Pancreas (tissue), 10 donors: Measurements from ENCODE around the gene SLC19A1. TPM values are rescaled to one million over a fixed set of nuclear protein-coding genes. Genes with fewer than 3 reads are reported as not detected.

Experiments used
- ATAC-seq, 4 donors: fragments of 200-7000 bp; cut with Tn5 transposase; one replicate each; pipeline versions ENCODE4 v1.8.0 to v1.9.1; 2020; ENCODE audit warnings: mild to moderate bottlenecking in 4 of 4, moderate library complexity in 4 of 4
- DNase-seq, 6 donors: peaks; one replicate each; pipeline ENCODE4 v3.0.0-alpha.2; 2020
- FAIRE-seq: peaks from 2 replicates; lab custom pipeline; 2012; peaks lifted over from hg19 to GRCh38; lab: Jason Lieb, UNC
- H3K27ac ChIP-seq, 4 donors: fragments of 200-600 bp; sonication (generic); 1 replicate in 3 of 4; 2 replicates in 1 of 4; pipeline versions ENCODE4 v1.5.0 to v1.8.0; 2020
- H3K27me3 ChIP-seq, 4 donors: fragments of 200-600 bp; one replicate each; pipeline ENCODE4 v1.8.0; 2021
- H3K36me3 ChIP-seq, 3 donors: fragments of 200-600 bp; sonication (generic) in 1 of 3; one replicate each; pipeline versions ENCODE4 v1.5.0 to v1.8.0; 2020 to 2021
- H3K4me1 ChIP-seq, 3 donors: fragments of 200-600 bp; one replicate each; pipeline ENCODE4 v1.8.0; 2021
- H3K4me3 ChIP-seq, 4 donors: fragments of 200-600 bp; sonication (generic) in 2 of 4; one replicate each; pipeline versions ENCODE4 v1.5.0 to v1.8.0; 2020 to 2021
- H3K9me3 ChIP-seq, 4 donors: fragments of 200-600 bp; one replicate each; pipeline ENCODE4 v1.8.0; 2021
- CTCF ChIP-seq, 4 donors: fragments of 200-600 bp; sonication (generic) in 3 of 4; IDR thresholded peaks; one replicate each; pipeline versions ENCODE4 v1.5.0 to v1.8.0; 2021; ENCODE audit warnings: antibody characterized with exemption in 4 of 4
- WGBS, 2 donors: extraction: QIAGEN DNeasy Blood & Tissue Kit; methylation state at CpG; one replicate each; pipeline ENCODE4 v1.1.7; 2013; 5-methylcytosine and 5-hydroxymethylcytosine counted together
- intact Hi-C, 3 donors: fragments of 100-400 bp; cut with DNase I; formaldehyde crosslinking; loops; one replicate each; pipeline versions ENCODE4 v1.11.1 to v1.14.2; 2022
- polyA plus RNA-seq, 2 donors: library from polyadenylated mRNA; stranded (reverse); fragments of 200-250 nt; gene quantifications; one replicate each; pipeline ENCODE4 v1.2.3, GENCODE V29; 2013
- total RNA-seq, 6 donors: library from RNA; stranded (reverse); fragmentation: NEBNext Ultra II Directional in 4 of 6; extraction: Animal tissue kit (Norgen Biotek cat#: 25700) in 4 of 6; gene quantifications; one replicate each; pipeline versions ENCODE4 v1.2.1 to v1.2.4, GENCODE V29; 2021 to 2023
- donor health status: healthy with polysubstance abuse.
- donor health status: DM: no; HTN: no; CAD: no; lungs with moderate emphysema.
- donor health status: DM: no; HTN: no; CAD: no.
- donor health status: control.
- donor health status: control.
- donor health status: Bipolar disorder and iron deficiency.
- donor health status: DM: yes; HTN: yes; CAD: no.
- donor health status: DM: no; HTN: no; CAD: no.
- donor health status: DM: no; HTN: no; CAD: no.
- donor health status: DM: yes; HTN: yes; CAD: no.

The SLC19A1 gene
- total and polyA plus RNA-seq, 8 donors, result 4.4 to 11.2 (median 5.4) TPM

GRCh38 chr21:45487891-45488600 is 54.2 kb downstream of the SLC19A1 start:
- intact Hi-C loops, result no loop called here
- TF ChIP-seq CTCF (IDR thresholded peaks at IDR 0.05), result no peak
- H3K4me1 ChIP-seq, result no peaks in the 10 kb centered on the region
- H3K27me3 ChIP-seq, result no peaks in the 10 kb centered on the region
- H3K4me3 ChIP-seq, result no peak overlapping the region
- DNase-seq (peak in 1 of 6 donors; percentile 44), ATAC-seq (no peak), FAIRE-seq (no peak)
- 67 to 84% methylated on average over 18 of the region's 18 CpGs for WGBS, 2 donors
- H3K36me3 ChIP-seq, result no peaks in the 10 kb centered on the region
- H3K27ac ChIP-seq, result no peak overlapping the region
- no peaks in the 10 kb centered on the region for H3K9me3 ChIP-seq

GRCh38 chr21:45487161-45487806 is 55.0 kb downstream of the SLC19A1 start:
- peak in 1 of 6 donors; percentile 72 for DNase-seq
- Histone ChIP-seq H3K4me1 (no peaks in the 10 kb centered on the region), H3K9me3 (no peaks in the 10 kb centered on the region), H3K36me3 (no peaks in the 10 kb centered on the region), H3K4me3 (no peak overlapping the region), H3K27ac (no peak overlapping the region), H3K27me3 (no peaks in the 10 kb centered on the region)
- intact Hi-C loops, result no loop called here
- no peak for FAIRE-seq
- WGBS, 2 donors, result 72 to 88% methylated on average over 33 of the region's 33 CpGs
- ATAC-seq, result no peak
- TF ChIP-seq CTCF (IDR thresholded peaks at IDR 0.05), result no peak

GRCh38 chr21:45486443-45487160 is 55.6 kb downstream of the SLC19A1 start:
- FAIRE-seq (no peak), DNase-seq (peak in 2 of 6 donors; percentile 19 to 32), ATAC-seq (no peak)
- Histone ChIP-seq H3K27ac (no peak overlapping the region), H3K9me3 (no peaks in the 10 kb centered on the region), H3K36me3 (no peaks in the 10 kb centered on the region), H3K4me3 (no peak overlapping the region), H3K27me3 (no peaks in the 10 kb centered on the region), H3K4me1 (no peaks in the 10 kb centered on the region)
- WGBS, 2 donors, result 65 to 72% methylated on average over 29 of the region's 29 CpGs
- intact Hi-C loops, result no loop called here
- TF ChIP-seq CTCF (IDR thresholded peaks at IDR 0.05), result no peak

- no peaks in the 10 kb centered on the region for H3K27me3 ChIP-seq
- H3K36me3 ChIP-seq, result no peaks in the 10 kb centered on the region
- no peak for FAIRE-seq
- peak in 2 of 6 donors; percentile 12 to 54 for DNase-seq
- H3K4me1 ChIP-seq, result no peaks in the 10 kb centered on the region
- H3K9me3 ChIP-seq, result no peaks in the 10 kb centered on the region
- WGBS, 2 donors, result 75 to 80% methylated on average over 22 to 25 of the region's 25 CpGs
- H3K27ac ChIP-seq, result no peak overlapping the region
- H3K4me3 ChIP-seq, result no peak overlapping the region
- intact Hi-C loops, result no loop called here
- ATAC-seq, result no peak
- TF ChIP-seq CTCF (IDR thresholded peaks at IDR 0.05), result no peak
These were observed 56.4 kb downstream of the SLC19A1 start for GRCh38 chr21:45485686-45486442.
